K562 (cell line): Measurements from ENCODE around the gene IMMP2L. TPM values are rescaled to one million over a fixed set of nuclear protein-coding genes. Genes with fewer than 3 reads are reported as not detected.
A peak's percentile ranks its signal among the peaks of the same experiment; 100 is the strongest.

ENCODE experiments used
- ATAC-seq: fragments of 200-7000 bp; cut with Tn5 transposase; 3 replicates; pipeline ENCODE4 v1.9.1; 2020; ENCODE audit warnings: moderate library complexity
- BruUV-seq: library from RNA; stranded (reverse); fragments of 400-500 nt; replicated peaks from 2 replicates; lab custom pipeline; 2021; lab: Mats Ljungman, UMichigan
- CTCF ChIA-PET: fragments of 300-600 bp; formaldehyde crosslinking; extraction: SDS; loops from one replicate; lab custom pipeline; 2021; ENCODE audit warnings: low intra/inter-chr PET ratio; lab: Yijun Ruan, JAX
- POLR2A ChIA-PET: fragments of 300-600, 350-650 bp; sonication (Branson Sonifier 250); formaldehyde crosslinking; extraction: SDS; loops from one replicate; lab custom pipeline; 2021; ENCODE audit warnings: antibody characterized with exemption, inconsistent platforms; lab: Yijun Ruan, JAX
- DNase-seq, 4 experiments: peaks; one replicate each; pipeline versions ENCODE4 v3.0.0 to v3.0.0-alpha.2; 2011 to 2018; ENCODE audit warnings: low spot score in 3 of 4, mixed read lengths in 3 of 4; ENCODE audit errors: extremely low read depth in 1 of 4
- FAIRE-seq: peaks from 2 replicates; lab custom pipeline; 2011; peaks lifted over from hg19 to GRCh38; lab: Jason Lieb, UNC
- H2AFZ ChIP-seq: 2 replicates; pipeline ENCODE4 v1.6.0; 2011; ENCODE audit warnings: low read depth, low read length, control low read depth, inconsistent platforms
- H3K27ac ChIP-seq: fragments of 200-600 bp; 3 replicates; pipeline ENCODE4 v1.8.0; 2011; ENCODE audit warnings: low read depth, mild to moderate bottlenecking, control low read depth, inconsistent platforms, low read length, moderate library complexity, mixed read lengths; ENCODE audit errors: extremely low read depth
- H3K27me3 ChIP-seq, 2 experiments: fragments of 300-600 bp in 1 of 2; 2 replicates in 1 of 2; 3 replicates in 1 of 2; pipeline versions ENCODE4 v1.6.0 to v1.8.0; 2011; ENCODE audit warnings: inconsistent platforms in 2 of 2, low read length in 2 of 2, mild to moderate bottlenecking in 1 of 2, mixed read lengths in 1 of 2, moderate library complexity in 1 of 2; ENCODE audit not compliant: control insufficient read depth in 2 of 2, insufficient read depth in 2 of 2
- H3K36me3 ChIP-seq: fragments of 300-600 bp; 3 replicates; pipeline ENCODE4 v1.8.0; 2011; ENCODE audit warnings: mild to moderate bottlenecking, low read length, inconsistent platforms; ENCODE audit not compliant: control insufficient read depth, insufficient read depth
- H3K4me1 ChIP-seq, 2 experiments: fragments of 200-600 bp in 1 of 2; replicated peaks in 1 of 2; 2 replicates in 1 of 2; 3 replicates in 1 of 2; pipeline versions ENCODE4 v1.5.1 to v1.8.0; 2011; ENCODE audit warnings: inconsistent platforms in 2 of 2, low read length in 2 of 2, mild to moderate bottlenecking in 1 of 2, mixed read lengths in 1 of 2, moderate library complexity in 1 of 2; ENCODE audit not compliant: control insufficient read depth in 2 of 2, insufficient read depth in 2 of 2
- H3K4me2 ChIP-seq: 2 replicates; pipeline ENCODE4 v1.6.1; 2011; ENCODE audit warnings: low read length, control low read depth, inconsistent platforms, mixed read lengths; ENCODE audit not compliant: insufficient read depth
- H3K4me3 ChIP-seq: fragments of 200-600 bp; sonication (generic), shearing (Covaris generic); 2 replicates; pipeline ENCODE4 v1.5.1; 2016; ENCODE audit warnings: control low read depth, inconsistent platforms
- H3K79me2 ChIP-seq: fragments of 200-600 bp; 3 replicates; pipeline ENCODE4 v1.8.0; 2011; ENCODE audit warnings: low read length, inconsistent platforms; ENCODE audit not compliant: control insufficient read depth, insufficient read depth
- H3K9ac ChIP-seq, 2 experiments: 2 replicates each; pipeline versions ENCODE4 v1.6.0 to v1.6.1; 2011; ENCODE audit warnings: low read depth in 2 of 2, low read length in 2 of 2, control low read depth in 1 of 2, inconsistent platforms in 1 of 2, mild to moderate bottlenecking in 1 of 2, mixed read lengths in 1 of 2; ENCODE audit not compliant: insufficient read depth in 1 of 2
- H3K9me1 ChIP-seq: one replicate; pipeline ENCODE4 v1.6.0; 2011; ENCODE audit warnings: inconsistent platforms, mild to moderate bottlenecking, low read length, moderate library complexity; ENCODE audit not compliant: control insufficient read depth, insufficient read depth
- H3K9me3 ChIP-seq: replicated peaks from 2 replicates; pipeline ENCODE4 v1.5.1; 2011; ENCODE audit warnings: low read depth, low read length, inconsistent platforms; ENCODE audit not compliant: control insufficient read depth, insufficient read depth
- H4K20me1 ChIP-seq: replicated peaks from 2 replicates; pipeline ENCODE4 v1.6.1; 2011; ENCODE audit warnings: low read length, inconsistent platforms, mixed read lengths; ENCODE audit not compliant: control insufficient read depth, insufficient read depth
- ARID3A ChIP-seq: IDR thresholded peaks from 2 replicates; pipeline ENCODE4 v1.6.1; 2012; ENCODE audit warnings: low read depth, low read length, improper control_type of control experiment, borderline replicate concordance
- CTCF ChIP-seq, 3 experiments: IDR thresholded peaks in 2 of 3; conservative IDR thresholded peaks in 1 of 3; 2 replicates each; pipeline ENCODE4 v1.5.1; 2011 to 2012; ENCODE audit warnings: low read length in 3 of 3, mild to moderate bottlenecking in 3 of 3, control low read depth in 2 of 3, improper control_type of control experiment in 1 of 3, inconsistent platforms in 1 of 3, low read depth in 1 of 3, mixed read lengths in 1 of 3, moderate library complexity in 1 of 3; ENCODE audit not compliant: insufficient read depth in 2 of 3
- HEY1 ChIP-seq: fragments of 250-450 bp; sonication (Bioruptor Pico); IDR thresholded peaks from 2 replicates; pipeline ENCODE4 v1.5.0; 2020; ENCODE audit warnings: mild to moderate bottlenecking, moderate library complexity, borderline replicate concordance
- KLF16 ChIP-seq: IDR thresholded peaks from 2 replicates; pipeline ENCODE4 v1.6.1; 2016; ENCODE audit warnings: antibody characterized with exemption
- SMC3 ChIP-seq: conservative IDR thresholded peaks from 2 replicates; pipeline ENCODE4 v1.6.1; 2011; ENCODE audit warnings: low read depth, low read length, improper control_type of control experiment; ENCODE audit not compliant: insufficient read depth
- YY1 ChIP-seq, 3 experiments: IDR thresholded peaks; 2 replicates each; pipeline ENCODE4 v1.6.1; 2011; ENCODE audit warnings: low read length in 2 of 3, mild to moderate bottlenecking in 2 of 3, moderate library complexity in 2 of 3, borderline replicate concordance in 1 of 3, control low read depth in 1 of 3, low read depth in 1 of 3; ENCODE audit not compliant: insufficient read depth in 3 of 3, insufficient replicate concordance in 2 of 3, control insufficient read depth in 1 of 3, insufficient read length in 1 of 3; ENCODE audit errors: extremely low read depth in 1 of 3
- ZBTB33 ChIP-seq: sonication (generic); formaldehyde crosslinking; IDR thresholded peaks from 2 replicates; pipeline ENCODE4 v1.8.1; 2023; ENCODE audit warnings: mild to moderate bottlenecking, missing genetic modification reagents
- ZHX1 ChIP-seq: fragments of 150-350 bp; conservative IDR thresholded peaks from 2 replicates; pipeline ENCODE4 v1.6.1; 2014; ENCODE audit warnings: low read length
- ZNF717 ChIP-seq: fragments of 250-450 bp; sonication (Bioruptor Pico); IDR thresholded peaks from 2 replicates; pipeline ENCODE4 v1.5.0; 2021
- WGBS: fragments of 100-300 bp; shearing (Covaris generic); methylation state at CpG from one replicate; pipeline ENCODE4 v1.1.6; 2016; ENCODE audit warnings: low coverage, mixed read lengths; ENCODE audit not compliant: insufficient coverage; ENCODE audit errors: missing lambda C conversion rate; 5-methylcytosine and 5-hydroxymethylcytosine counted together
- in situ Hi-C: fragments of 300-500 bp; cut with MboI; formaldehyde crosslinking; loops from 4 replicates; pipeline ENCODE4 v1.15.0; 2018; ENCODE audit warnings: inconsistent platforms, mixed read lengths
- intact Hi-C: fragments of 100-400 bp; cut with micrococcal nuclease; formaldehyde crosslinking; loops from 2 replicates; pipeline ENCODE4 v1.14.2; 2022
- polyA plus RNA-seq, 8 experiments: library from polyadenylated mRNA; depleted of rRNA in 4 of 8; stranded (reverse) in 5 of 8; unstranded in 3 of 8; fragments of >200 nt; fragmentation: Nextera tagmentation in 2 of 8; fragmentation: Illumina TruSeq in 1 of 8; extraction: Ambion mirVana in 2 of 8; extraction: Trizol in 1 of 8; gene quantifications; 2 replicates each; pipeline versions ENCODE4 v1.2.1 to v1.2.3, GENCODE V29; 2011 to 2014; ENCODE audit warnings: inconsistent platforms in 1 of 8, missing spikeins in 1 of 8
- total RNA-seq, 7 experiments: library from RNA; depleted of rRNA in 6 of 7; stranded (reverse); fragments of >200 nt in 6 of 7; fragmentation: Illumina TruSeq in 2 of 7; extraction: Trizol in 2 of 7; gene quantifications; 2 replicates each; pipeline versions ENCODE4 v1.2.1 to v1.2.3, GENCODE V29; 2011 to 2021; ENCODE audit warnings: low replicate concordance in 1 of 7

The IMMP2L gene
- total and polyA plus RNA-seq, 9 of the 15 experiments (the other 6 are each of a cell fraction or from before 2014, with no cell fraction given), result 29.7 to 116 (median 53.0) TPM

GRCh38 chr7:111098011-111098925 is 464.0 kb downstream of the IMMP2L start:
- Histone ChIP-seq H3K27ac (no peak overlapping the region), H3K4me3 (no peak overlapping the region), H3K4me2 (no peak overlapping the region), H3K36me3 (no peaks in the 10 kb centered on the region), H2AFZ (peak overlapping the region; percentile 19; the same call in 1 of the 2 replicates), H3K9ac (no peak overlapping the region), H3K79me2 (no peaks in the 10 kb centered on the region), H3K27me3 (no peaks in the 10 kb centered on the region), H3K4me1 (no peaks in the 10 kb centered on the region), H3K9me1 (no peaks in the 10 kb centered on the region), H3K9me3 (no peaks in the 10 kb centered on the region), H4K20me1 (no peaks in the 10 kb centered on the region)
- 38% methylated on average over 10 of the region's 10 CpGs for WGBS
- no TSS peak for BruUV-seq
- ATAC-seq (peak; percentile 93), DNase-seq (peak in 3 of 4 experiments; percentile 20 to 64 (median 21)), FAIRE-seq (peak; percentile 86)
- ChIA-PET POLR2A (no interaction called here), CTCF (no interaction called here)
- intact Hi-C loops (no loop called here), in situ Hi-C loops (loop anchor here (10.0 kb wide), 1 partner anchor 637 kb away; no protein-coding TSS in a partner anchor)
- peak; percentile 50; the same call in 1 of the 2 replicates for TF ChIP-seq ARID3A
- TF ChIP-seq SMC3, result peak; percentile 45; the same call in 1 of the 2 replicates
- TF ChIP-seq ZNF717 (CRISPR knock-in tag), result no peak
- peak; percentile 77 for TF ChIP-seq ZBTB33 (CRISPR knock-in tag)
- TF ChIP-seq HEY1 (CRISPR knock-in tag), result no peak
- 0 out of 2 replicates have a peak, but pooled peaks have one; percentile 29 for TF ChIP-seq KLF16
- 0 out of 2 replicates have a peak, but pooled peaks have one; percentile 50 for TF ChIP-seq ZHX1
- peak; percentile 62 to 86 (median 72) for TF ChIP-seq CTCF (IDR thresholded peaks at IDR 0.05 in 2 of 3, conservative IDR thresholded peaks at IDR 0.05 in 1 of 3; ENCODE audit: insufficient read depth in 2 of 3, low read depth in 1 of 3, low read length in 3 of 3)
- no peak for TF ChIP-seq YY1 (IDR thresholded peaks at IDR 0.05; ENCODE audit: borderline replicate concordance in 1 of 3, control insufficient read depth in 1 of 3, extremely low read depth in 1 of 3, insufficient read depth in 3 of 3, insufficient read length in 1 of 3, insufficient replicate concordance in 2 of 3, low read depth in 1 of 3, low read length in 2 of 3)
